IMR-90 (cell line): Measurements from ENCODE around the gene TK2. TPM values are rescaled to one million over a fixed set of nuclear protein-coding genes. Genes with fewer than 3 reads are reported as not detected.
A peak's percentile ranks its signal among the peaks of the same experiment; 100 is the strongest.

Source experiments
- ATAC-seq: fragments of 200-7000 bp; cut with Tn5 transposase; 2 replicates; pipeline ENCODE4 v1.9.1; 2020; ENCODE audit warnings: low read depth, mild to moderate bottlenecking, moderate library complexity
- BruUV-seq: library from RNA; stranded (reverse); fragments of 400-500 nt; replicated peaks from 2 replicates; lab custom pipeline; 2021; lab: Mats Ljungman, UMichigan
- CTCF ChIA-PET: fragments of 300-600 bp; formaldehyde crosslinking; extraction: SDS; loops from one replicate; lab custom pipeline; 2021; ENCODE audit warnings: antibody characterized with exemption; lab: Yijun Ruan, JAX
- POLR2A ChIA-PET: fragments of 300-600 bp; sonication (Branson Sonifier 250); formaldehyde crosslinking; loops from one replicate; lab custom pipeline; 2022; ENCODE audit warnings: antibody characterized with exemption; ENCODE audit not compliant: unreplicated experiment; lab: Charles Lee
- DNase-seq: peaks from one replicate; pipeline ENCODE4 v3.0.0; 2013
- H2AFZ ChIP-seq: replicated peaks from 2 replicates; pipeline ENCODE3; 2013; ENCODE audit warnings: low read length, mild to moderate bottlenecking; ENCODE audit not compliant: poor library complexity
- H2AK5ac ChIP-seq: 2 replicates; pipeline ENCODE4 v1.6.1; 2013; ENCODE audit warnings: low read depth, low read length, inconsistent platforms
- H2AK9ac ChIP-seq: replicated peaks from 2 replicates; pipeline ENCODE3; 2013; ENCODE audit warnings: mild to moderate bottlenecking, low read depth, low read length, moderate library complexity; ENCODE audit not compliant: poor library complexity
- H2BK120ac ChIP-seq: 2 replicates; pipeline ENCODE4 v1.6.1; 2013; ENCODE audit warnings: low read depth, low read length, inconsistent platforms
- H2BK15ac ChIP-seq: 3 replicates; pipeline ENCODE4 v1.6.1; 2013; ENCODE audit warnings: low read depth, low read length, inconsistent platforms
- H2BK20ac ChIP-seq: 2 replicates; pipeline ENCODE4 v1.6.1; 2013; ENCODE audit warnings: low read depth, mild to moderate bottlenecking, inconsistent platforms, low read length, moderate library complexity
- H2BK5ac ChIP-seq: 2 replicates; pipeline ENCODE4 v1.6.1; 2013; ENCODE audit warnings: mild to moderate bottlenecking, low read depth, low read length, inconsistent platforms; ENCODE audit not compliant: poor library complexity, severe bottlenecking
- H3K14ac ChIP-seq: replicated peaks from 2 replicates; pipeline ENCODE4 v1.6.1; 2013; ENCODE audit warnings: low read depth, low read length, inconsistent platforms
- H3K18ac ChIP-seq: 2 replicates; pipeline ENCODE4 v1.6.1; 2013; ENCODE audit warnings: low read depth, low read length, control low read depth
- H3K23ac ChIP-seq: 2 replicates; pipeline ENCODE4 v1.6.1; 2013; ENCODE audit warnings: low read depth, low read length, inconsistent platforms
- H3K27ac ChIP-seq: 2 replicates; pipeline ENCODE4 v1.5.1; 2013; ENCODE audit warnings: mild to moderate bottlenecking, control low read depth, low read length; ENCODE audit not compliant: insufficient read depth
- H3K27me3 ChIP-seq: 2 replicates; pipeline ENCODE4 v1.6.1; 2013; ENCODE audit warnings: low read length; ENCODE audit not compliant: control insufficient read depth, insufficient read depth
- H3K36me3 ChIP-seq: 2 replicates; pipeline ENCODE4 v1.6.1; 2013; ENCODE audit warnings: low read length, mixed read lengths; ENCODE audit not compliant: control insufficient read depth, insufficient read depth
- H3K4ac ChIP-seq: 2 replicates; pipeline ENCODE4 v1.6.1; 2013; ENCODE audit warnings: low read depth, low read length, inconsistent platforms
- H3K4me1 ChIP-seq: 2 replicates; pipeline ENCODE4 v1.6.1; 2013; ENCODE audit warnings: low read length, mixed read lengths; ENCODE audit not compliant: control insufficient read depth, insufficient read depth
- H3K4me2 ChIP-seq: 2 replicates; pipeline ENCODE4 v1.6.1; 2013; ENCODE audit warnings: low read depth, mild to moderate bottlenecking, control low read depth, low read length, moderate library complexity
- H3K4me3 ChIP-seq: 2 replicates; pipeline ENCODE4 v1.5.1; 2013; ENCODE audit warnings: low read depth, mild to moderate bottlenecking, control low read depth, low read length, moderate library complexity; ENCODE audit not compliant: insufficient read depth
- H3K56ac ChIP-seq: 2 replicates; pipeline ENCODE4 v1.6.1; 2013; ENCODE audit warnings: low read length, inconsistent platforms; ENCODE audit not compliant: insufficient read depth; ENCODE audit errors: extremely low read depth
- H3K79me1 ChIP-seq, 2 experiments: 2 replicates each; pipeline ENCODE4 v1.6.1; 2013; ENCODE audit warnings: low read length in 2 of 2, inconsistent platforms in 1 of 2, low read depth in 1 of 2
- H3K9ac ChIP-seq: 2 replicates; pipeline ENCODE4 v1.6.1; 2013; ENCODE audit warnings: low read depth, low read length, control low read depth
- H3K9me1 ChIP-seq: 2 replicates; pipeline ENCODE4 v1.6.1; 2013; ENCODE audit warnings: low read length, inconsistent platforms; ENCODE audit not compliant: insufficient read depth
- H3K9me3 ChIP-seq: 2 replicates; pipeline ENCODE4 v1.6.1; 2013; ENCODE audit warnings: low read length; ENCODE audit not compliant: control insufficient read depth, insufficient read depth
- H4K20me1 ChIP-seq: 2 replicates; pipeline ENCODE4 v1.6.1; 2013; ENCODE audit warnings: low read length, inconsistent platforms; ENCODE audit not compliant: insufficient read depth
- H4K5ac ChIP-seq: 2 replicates; pipeline ENCODE4 v1.6.1; 2013; ENCODE audit warnings: mild to moderate bottlenecking, low read depth, low read length, control low read depth
- H4K8ac ChIP-seq, 2 experiments: 2 replicates each; pipeline ENCODE4 v1.6.1; 2013; ENCODE audit warnings: low read depth in 2 of 2, low read length in 2 of 2, control low read depth in 1 of 2, inconsistent platforms in 1 of 2
- H4K91ac ChIP-seq: 2 replicates; pipeline ENCODE4 v1.6.1; 2013; ENCODE audit warnings: low read depth, low read length, inconsistent platforms; ENCODE audit not compliant: insufficient read depth
- BHLHE40 ChIP-seq: fragments of 150-350 bp; IDR thresholded peaks from 2 replicates; pipeline ENCODE4 v1.6.1; 2016; ENCODE audit warnings: mild to moderate bottlenecking, low read depth, low read length
- CEBPB ChIP-seq: IDR thresholded peaks from 2 replicates; pipeline ENCODE4 v1.6.1; 2012; ENCODE audit warnings: low read depth, low read length, improper control_type of control experiment
- CHD1 ChIP-seq: IDR thresholded peaks from 2 replicates; pipeline ENCODE4 v1.6.1; 2012; ENCODE audit warnings: low read depth, low read length, improper control_type of control experiment
- ELK1 ChIP-seq: fragments of 150-350 bp; IDR thresholded peaks from 2 replicates; pipeline ENCODE4 v1.6.1; 2016; ENCODE audit warnings: low read depth, mild to moderate bottlenecking, low read length, moderate library complexity, borderline replicate concordance
- MAFK ChIP-seq: IDR thresholded peaks from 2 replicates; pipeline ENCODE4 v1.6.1; 2012; ENCODE audit warnings: low read depth, low read length, improper control_type of control experiment
- MAZ ChIP-seq: IDR thresholded peaks from 2 replicates; pipeline ENCODE4 v1.6.1; 2012; ENCODE audit warnings: low read depth, mild to moderate bottlenecking, low read length, improper control_type of control experiment, moderate library complexity, borderline replicate concordance
- NFE2L2 ChIP-seq: fragments of 150-350 bp; IDR thresholded peaks from 2 replicates; pipeline ENCODE4 v1.6.1; 2016; ENCODE audit warnings: low read depth, mild to moderate bottlenecking, low read length
- POLR2A ChIP-seq: IDR thresholded peaks from 2 replicates; pipeline ENCODE4 v1.6.1; 2012; ENCODE audit warnings: mild to moderate bottlenecking, low read depth, low read length
- RFX5 ChIP-seq: IDR thresholded peaks from 2 replicates; pipeline ENCODE4 v1.8.0; 2012; ENCODE audit warnings: low read depth, mild to moderate bottlenecking, low read length, moderate library complexity
- SMC3 ChIP-seq: fragments of 150-350 bp; IDR thresholded peaks from 2 replicates; pipeline ENCODE4 v1.6.1; 2016; ENCODE audit warnings: low read depth, mild to moderate bottlenecking, antibody characterized with exemption, low read length, moderate library complexity
- WGBS, 2 experiments: methylation state at CpG; one replicate each; pipeline versions ENCODE4 v1.1.5 to v1.1.7; 2013; ENCODE audit warnings: missing lambda C conversion rate in 2 of 2; ENCODE audit not compliant: insufficient read length in 1 of 2; ENCODE audit errors: extremely low coverage in 2 of 2; 5-methylcytosine and 5-hydroxymethylcytosine counted together
- dilution Hi-C: fragments of 300-500 bp; cut with HindIII; formaldehyde crosslinking; loops from one replicate; pipeline ENCODE4 v1.14.3; 2018; ENCODE audit warnings: low sequenced_read_pairs; ENCODE audit not compliant: unreplicated experiment
- in situ Hi-C: fragments of 300-500 bp; cut with MboI; formaldehyde crosslinking; loops from 3 replicates; pipeline ENCODE4 v1.14.3; 2019; ENCODE audit warnings: low sequenced_read_pairs, inconsistent platforms, mixed read lengths
- intact Hi-C: fragments of 100-400 bp; cut with micrococcal nuclease; formaldehyde crosslinking; loops from 2 replicates; pipeline ENCODE4 v1.10.0; 2022
- polyA plus RNA-seq, 3 experiments: library from polyadenylated mRNA; depleted of rRNA; stranded (reverse); fragments of >200 nt; gene quantifications; 2 replicates each; pipeline ENCODE4 v1.2.3, GENCODE V29; 2012; ENCODE audit warnings: low replicate concordance in 1 of 3
- total RNA-seq: library from RNA; depleted of rRNA; stranded (reverse); fragments of >200 nt; gene quantifications from 2 replicates; pipeline ENCODE4 v1.2.3, GENCODE V29; 2012

TK2 gene
- total and polyA plus RNA-seq, 2 of the 4 experiments (the other 2 are of a cell fraction): 14.7 to 16.5 TPM

DNA sequence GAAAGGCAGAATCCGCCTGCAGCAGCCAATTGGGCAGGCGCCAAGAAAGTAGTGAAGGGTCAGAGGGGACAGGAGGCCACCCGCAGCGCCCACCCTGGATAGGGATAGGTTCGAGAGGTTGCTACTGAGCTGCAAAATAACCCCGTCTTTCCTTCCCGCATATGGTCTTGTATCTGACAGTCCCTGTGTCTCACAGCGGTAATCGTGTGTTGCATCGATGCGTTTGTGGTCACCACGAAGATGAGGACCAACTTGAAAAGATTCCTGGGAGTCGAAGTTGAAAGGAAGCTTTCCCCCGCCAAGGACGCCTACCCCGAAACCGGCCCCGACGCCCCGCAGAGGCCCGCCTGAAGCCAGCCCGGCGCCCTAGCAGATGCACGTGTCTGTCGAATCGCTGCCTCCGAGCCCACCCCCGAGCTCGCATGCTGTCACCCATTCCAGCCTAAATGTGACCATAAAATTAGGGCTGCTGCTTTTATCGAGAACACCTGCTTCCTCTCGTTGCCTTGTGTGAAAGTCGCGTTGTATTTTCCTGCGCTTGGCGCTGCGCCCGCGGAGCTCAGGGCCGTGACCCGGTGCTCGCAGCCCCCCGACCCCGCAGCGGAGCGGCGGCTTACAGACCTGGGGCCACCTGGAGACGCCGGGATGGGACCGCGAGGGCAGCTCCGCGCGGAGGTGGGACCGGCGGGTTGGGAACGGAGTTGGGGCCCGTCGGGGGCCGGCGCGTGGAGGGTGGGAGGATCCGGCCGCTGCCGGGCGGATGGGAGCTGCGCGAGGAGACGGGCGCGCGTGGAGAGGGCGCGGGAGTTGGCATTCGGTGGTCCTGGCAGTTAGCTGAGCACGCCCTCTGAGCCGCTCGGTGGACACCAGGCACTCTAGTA is 29.0 kb upstream of the TK2 start, which contains the start of gene CMTM2:
TSS of gene CMTM2 (plus strand) at position 813 of the 881 bp plus-strand sequence. CDS start 145 bp downstream, outside the sequence.
- no peak for TF ChIP-seq CEBPB
- TF ChIP-seq MAZ: no peak
- no peak for TF ChIP-seq MAFK
- no peak for TF ChIP-seq POLR2A
- TF ChIP-seq ELK1: no peak
- TF ChIP-seq CHD1: no peak
- no peak for TF ChIP-seq NFE2L2
- TF ChIP-seq RFX5: no peak
- no peak for TF ChIP-seq BHLHE40
- no peak for TF ChIP-seq SMC3
- no peaks in the 10 kb centered on the region for H3K9me3 ChIP-seq
- peak within 1 kb of the TSS; percentile 26 for H4K91ac ChIP-seq
- ChIA-PET CTCF (no interaction called here), POLR2A (no interaction called here)
- peaks cover 17% of the 10 kb centered on the region for H3K4me1 ChIP-seq
- H2BK15ac ChIP-seq: peak within 1 kb of the TSS; percentile 46; the same call in 2 of the 3 replicates
- peak within 1 kb of the TSS; percentile 11; the same call in 1 of the 2 replicates for H4K5ac ChIP-seq
- H4K20me1 ChIP-seq: no peaks in the 10 kb centered on the region; the same call in 1 of the 2 replicates
- no peaks in the 10 kb centered on the region for H3K36me3 ChIP-seq
- H3K4ac ChIP-seq: peak within 1 kb of the TSS; percentile 13
- H3K9me1 ChIP-seq: no peaks in the 10 kb centered on the region; the same call in 1 of the 2 replicates
- no peak within 1 kb of the TSS for H3K23ac ChIP-seq
- H2AK9ac ChIP-seq: no peak within 1 kb of the TSS
- peak within 1 kb of the TSS; percentile 61 for H2AFZ ChIP-seq
- H3K4me2 ChIP-seq: no peak within 1 kb of the TSS; the same call in 1 of the 2 replicates
- no peak for ATAC-seq
- H3K79me1 ChIP-seq: no peaks in the 10 kb centered on the region
- H2BK120ac ChIP-seq: peak within 1 kb of the TSS; percentile 66
- dilution Hi-C loops: no loop called here
- peak within 1 kb of the TSS; percentile 93 for H2AK5ac ChIP-seq
- H4K8ac ChIP-seq: peak within 1 kb of the TSS in 1 of 2 experiments; percentile 51; a peak in 1 of 4 replicates
- peaks cover 16% of the 10 kb centered on the region for H3K27me3 ChIP-seq
- peak within 1 kb of the TSS; percentile 62 for H2BK20ac ChIP-seq
- BruUV-seq: no TSS peak
- no peak within 1 kb of the TSS for H3K4me3 ChIP-seq
- H3K14ac ChIP-seq: peak within 1 kb of the TSS; percentile 26
- in situ Hi-C loops: no loop called here
- no peak within 1 kb of the TSS for H3K9ac ChIP-seq
- 40% methylated on average over 38 of the region's 77 CpGs; no CpG with 5 or more reads in 1 of the 2 experiments for WGBS, 2 experiments
- H3K18ac ChIP-seq: 0 out of 2 replicates have a peak within 1 kb of the TSS, but pooled peaks have one; percentile 16
- intact Hi-C loops: no loop called here
- DNase-seq: no peak
- peak within 1 kb of the TSS; percentile 1 for H2BK5ac ChIP-seq
- H3K27ac ChIP-seq: peak within 1 kb of the TSS; percentile 24; the same call in 1 of the 2 replicates
- no peak within 1 kb of the TSS for H3K56ac ChIP-seq
